ENCODE results near the gene KCNQ5. TPM values are rescaled to one million over a fixed set of nuclear protein-coding genes. Genes with fewer than 3 reads are reported as not detected.

Gene KCNQ5
- total RNA-seq, 1 donor from 2014 or later, result 0.08 TPM

- H3K27me3 Mint-ChIP-seq (ENCODE audit: unreplicated experiment), result peaks cover 18% of the 10 kb centered on the region
- no peak for TF ChIP-seq CTCF (IDR thresholded peaks at IDR 0.05; ENCODE audit: unreplicated experiment)
- H3K27ac Mint-ChIP-seq (ENCODE audit: unreplicated experiment), result no peak overlapping the region
Observed at GRCh38 chr6:72620871-72621290, 983 bp upstream of the KCNQ5 start.

GRCh38 chr6:72622094-72622940 is 453 bp downstream of the KCNQ5 start:
- no peaks in the 10 kb centered on the region for H3K36me3 Mint-ChIP-seq (ENCODE audit: low read depth, unreplicated experiment)
- no peak overlapping the region for H3K27ac Mint-ChIP-seq (ENCODE audit: unreplicated experiment)
- peaks cover 18% of the 10 kb centered on the region for H3K27me3 Mint-ChIP-seq (ENCODE audit: unreplicated experiment)
- peak; percentile 52 for DNase-seq (ENCODE audit: low spot score)
- H3K4me1 Mint-ChIP-seq (ENCODE audit: unreplicated experiment), result peaks cover 15% of the 10 kb centered on the region
- no peaks in the 10 kb centered on the region for H3K9me3 Mint-ChIP-seq (ENCODE audit: unreplicated experiment)
- H3K4me3 Mint-ChIP-seq (ENCODE audit: unreplicated experiment), result peak overlapping the region; percentile 85
- peak; percentile 3 for TF ChIP-seq CTCF (IDR thresholded peaks at IDR 0.05; ENCODE audit: unreplicated experiment)

More at GRCh38 chr6:72620871-72621290, 983 bp upstream of the KCNQ5 start:
- peak; percentile 12 for DNase-seq (ENCODE audit: low spot score)
- Mint-ChIP-seq H3K4me1 (ENCODE audit: unreplicated experiment) (peaks cover 15% of the 10 kb centered on the region), H3K4me3 (ENCODE audit: unreplicated experiment) (peak overlapping the region; percentile 59), H3K9me3 (ENCODE audit: unreplicated experiment) (no peaks in the 10 kb centered on the region), H3K36me3 (ENCODE audit: low read depth, unreplicated experiment) (no peaks in the 10 kb centered on the region)

GRCh38 chr6:72623808-72624207 is 1.9 kb downstream of the KCNQ5 start:
- no peak for DNase-seq (ENCODE audit: low spot score)
- no peaks in the 10 kb centered on the region for H3K9me3 Mint-ChIP-seq (ENCODE audit: unreplicated experiment)
- H3K4me1 Mint-ChIP-seq (ENCODE audit: unreplicated experiment), result peaks cover 15% of the 10 kb centered on the region
- peaks cover 18% of the 10 kb centered on the region for H3K27me3 Mint-ChIP-seq (ENCODE audit: unreplicated experiment)
- H3K36me3 Mint-ChIP-seq (ENCODE audit: low read depth, unreplicated experiment), result no peaks in the 10 kb centered on the region
- H3K27ac Mint-ChIP-seq (ENCODE audit: unreplicated experiment), result no peak overlapping the region
- TF ChIP-seq CTCF (IDR thresholded peaks at IDR 0.05; ENCODE audit: unreplicated experiment), result no peak
- no peak overlapping the region for H3K4me3 Mint-ChIP-seq (ENCODE audit: unreplicated experiment)

- no peak overlapping the region for H3K27ac Mint-ChIP-seq (ENCODE audit: unreplicated experiment)
- no peaks in the 10 kb centered on the region for H3K36me3 Mint-ChIP-seq (ENCODE audit: low read depth, unreplicated experiment)
- peaks cover 18% of the 10 kb centered on the region for H3K27me3 Mint-ChIP-seq (ENCODE audit: unreplicated experiment)
- no peak overlapping the region for H3K4me3 Mint-ChIP-seq (ENCODE audit: unreplicated experiment)
- peaks cover 15% of the 10 kb centered on the region for H3K4me1 Mint-ChIP-seq (ENCODE audit: unreplicated experiment)
- no peaks in the 10 kb centered on the region for H3K9me3 Mint-ChIP-seq (ENCODE audit: unreplicated experiment)
- TF ChIP-seq CTCF (IDR thresholded peaks at IDR 0.05; ENCODE audit: unreplicated experiment), result peak; percentile 73
- DNase-seq (ENCODE audit: low spot score), result no peak
Observed at GRCh38 chr6:72624557-72625160, 2.8 kb downstream of the KCNQ5 start.

GRCh38 chr6:72626126-72626525 is 4.3 kb downstream of the KCNQ5 start:
- no peak for TF ChIP-seq CTCF (IDR thresholded peaks at IDR 0.05; ENCODE audit: unreplicated experiment)
- Mint-ChIP-seq H3K9me3 (ENCODE audit: unreplicated experiment) (no peaks in the 10 kb centered on the region), H3K4me1 (ENCODE audit: unreplicated experiment) (peaks cover under 1% of the 10 kb centered on the region), H3K4me3 (ENCODE audit: unreplicated experiment) (no peak overlapping the region), H3K36me3 (ENCODE audit: low read depth, unreplicated experiment) (no peaks in the 10 kb centered on the region), H3K27ac (ENCODE audit: unreplicated experiment) (no peak overlapping the region), H3K27me3 (ENCODE audit: unreplicated experiment) (peaks cover 5% of the 10 kb centered on the region)
- DNase-seq (ENCODE audit: low spot score), result no peak

All from endothelial cell (in vitro differentiated cells).